Stimulated activated naive CD8-positive, alpha-beta T cell treated with anti-CD3 and anti-CD28 coated beads, Interleukin-15, Interleukin-2, amounts not matched to agents 100 U/mL and 50 U/mL, for 24 hours (primary cell): ENCODE data around the gene SLC25A17.
"Not testable (repeated sequence)": the region's sequence is repeated elsewhere in the genome, so short reads cannot be mapped to it uniquely, and the experiment has no call there.

Experiments used
- ATAC-seq: fragments of 150-1000 bp; cut with Tn5 transposase; one replicate; pipeline ENCODE4 v1.10.0; 2021
- DNase-seq: peaks from one replicate; pipeline ENCODE4 v3.0.0; 2021

SLC25A17 gene

DNA sequence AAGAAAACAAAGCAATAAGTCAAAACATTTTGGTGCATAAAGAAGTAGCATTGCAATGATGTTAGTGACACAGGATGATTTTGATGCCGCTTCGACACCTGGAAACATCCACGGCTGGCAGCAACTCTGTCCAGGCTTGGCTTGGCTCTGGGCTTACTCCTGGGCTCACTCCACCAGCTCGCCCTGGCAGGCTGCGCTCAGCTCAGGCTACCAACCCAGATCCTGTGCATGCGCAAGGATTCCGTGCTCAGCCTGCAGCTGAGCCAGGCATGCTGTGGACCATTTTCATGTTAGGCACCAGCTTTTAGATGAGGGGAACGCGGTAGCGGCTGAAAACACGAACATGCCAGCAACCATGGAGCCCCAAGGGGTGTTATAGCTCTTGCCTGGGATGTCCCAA lies 66.0 kb downstream of the SLC25A17 start:
- ATAC-seq = no peak
- DNase-seq = no peak

DNA sequence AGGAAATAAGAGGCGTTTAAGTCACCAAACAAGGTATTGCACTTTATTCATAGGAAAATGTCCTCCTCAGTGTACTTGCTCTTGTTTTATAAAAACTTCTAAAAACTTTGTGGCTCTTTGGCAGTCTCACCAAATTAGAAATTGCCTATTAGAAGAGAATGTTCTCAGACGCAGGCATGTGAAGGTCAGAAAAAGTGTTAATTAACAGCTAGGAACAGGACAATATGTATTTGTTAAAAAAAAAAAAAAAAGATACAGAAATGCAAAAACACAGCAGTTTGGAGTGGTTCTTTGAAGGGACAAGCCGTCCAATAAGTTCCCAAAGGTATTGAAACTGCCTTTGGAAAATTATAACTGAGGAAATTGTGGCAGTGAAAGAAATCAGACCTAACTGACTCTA lies 67.9 kb downstream of the SLC25A17 start:
- DNase-seq = no peak
- no peak for ATAC-seq

DNA sequence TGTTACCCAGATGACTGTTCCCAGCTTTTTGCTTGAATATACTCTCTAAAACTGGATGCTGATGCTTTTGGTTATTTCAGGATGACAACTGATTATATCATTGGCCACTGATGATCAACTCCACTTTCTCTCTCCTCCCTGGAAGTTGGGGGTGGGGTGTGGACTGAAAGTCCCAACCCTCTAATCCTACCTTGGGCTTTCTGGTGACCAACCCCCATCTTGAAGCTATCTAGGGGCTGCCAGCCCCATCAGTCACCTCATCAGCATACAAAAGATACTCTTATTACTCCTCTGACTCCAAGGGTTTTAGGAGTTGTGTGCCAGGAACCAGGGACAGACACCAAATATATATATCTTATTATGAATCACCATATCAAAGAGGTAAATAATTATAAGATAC lies 69.3 kb downstream of the SLC25A17 start:
- DNase-seq (no peak), ATAC-seq (no peak)

DNA sequence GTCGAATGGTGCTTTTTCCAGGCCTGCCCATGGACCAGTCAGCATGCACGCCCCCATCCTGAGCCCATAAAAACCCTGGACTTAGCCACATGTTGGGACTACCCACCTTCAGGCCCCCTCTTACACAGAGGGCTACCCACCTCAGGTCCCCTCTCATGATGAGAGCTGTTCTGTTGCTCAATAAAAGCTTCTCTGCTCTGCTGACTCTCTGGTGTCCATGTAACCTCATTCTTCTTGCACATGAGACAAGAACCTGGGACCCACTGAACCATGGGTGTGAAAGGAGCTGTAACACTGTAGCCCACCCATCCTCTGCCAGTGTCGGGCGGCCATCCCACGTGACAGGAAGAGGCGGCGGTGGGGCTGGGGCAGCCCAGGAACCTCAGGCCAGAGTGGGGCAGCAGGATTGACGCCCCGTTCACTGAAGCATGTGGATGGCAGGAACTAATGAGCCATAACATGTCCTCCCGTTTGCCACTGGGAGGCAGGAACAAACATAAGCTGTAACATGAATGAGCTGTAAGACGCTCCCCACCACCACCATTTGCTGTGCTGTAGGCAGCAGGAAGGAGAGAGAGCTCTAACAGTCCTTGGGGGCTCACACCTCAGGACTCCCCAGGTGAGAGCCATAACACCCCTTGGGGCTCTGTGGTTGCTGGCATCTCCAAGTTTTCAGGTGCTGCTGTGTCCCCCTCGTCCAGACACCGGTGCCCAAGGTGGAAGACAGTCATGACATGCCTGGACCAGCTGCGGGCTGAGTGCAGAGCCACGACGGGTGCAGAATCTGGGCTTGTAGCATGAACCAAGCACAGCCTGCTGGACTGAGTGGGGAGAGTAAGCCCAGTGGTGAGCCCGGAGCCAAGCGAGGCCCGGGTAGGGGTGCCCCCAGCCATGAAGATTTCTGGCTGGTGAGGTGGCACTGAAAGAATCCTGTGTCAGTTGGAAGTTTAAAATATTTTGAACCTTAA lies 70.5 kb downstream of the SLC25A17 start:
- ATAC-seq = no peak

DNA sequence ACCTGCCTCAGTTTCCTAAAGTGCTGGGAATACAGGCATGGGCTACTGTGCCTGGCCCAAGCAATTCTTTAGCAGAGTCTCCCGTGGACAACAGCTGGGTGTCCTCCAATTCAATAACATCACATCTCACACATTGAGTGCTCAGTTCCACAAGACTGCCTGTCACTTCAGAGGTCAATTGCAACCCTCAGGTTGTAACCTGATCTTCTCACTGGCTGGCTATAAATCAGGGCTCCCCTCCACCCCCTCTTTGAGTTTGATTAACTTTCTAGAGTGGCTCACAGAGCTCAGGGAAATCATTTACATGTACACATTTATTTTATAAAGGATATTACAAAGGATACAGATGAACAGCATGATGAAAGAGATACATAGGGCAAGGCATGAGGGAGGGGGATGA lies 71.8 kb downstream of the SLC25A17 start:
- no peak for ATAC-seq

More for the DNA sequence above, 70.5 kb downstream of the SLC25A17 start:
- no peak for DNase-seq

DNA sequence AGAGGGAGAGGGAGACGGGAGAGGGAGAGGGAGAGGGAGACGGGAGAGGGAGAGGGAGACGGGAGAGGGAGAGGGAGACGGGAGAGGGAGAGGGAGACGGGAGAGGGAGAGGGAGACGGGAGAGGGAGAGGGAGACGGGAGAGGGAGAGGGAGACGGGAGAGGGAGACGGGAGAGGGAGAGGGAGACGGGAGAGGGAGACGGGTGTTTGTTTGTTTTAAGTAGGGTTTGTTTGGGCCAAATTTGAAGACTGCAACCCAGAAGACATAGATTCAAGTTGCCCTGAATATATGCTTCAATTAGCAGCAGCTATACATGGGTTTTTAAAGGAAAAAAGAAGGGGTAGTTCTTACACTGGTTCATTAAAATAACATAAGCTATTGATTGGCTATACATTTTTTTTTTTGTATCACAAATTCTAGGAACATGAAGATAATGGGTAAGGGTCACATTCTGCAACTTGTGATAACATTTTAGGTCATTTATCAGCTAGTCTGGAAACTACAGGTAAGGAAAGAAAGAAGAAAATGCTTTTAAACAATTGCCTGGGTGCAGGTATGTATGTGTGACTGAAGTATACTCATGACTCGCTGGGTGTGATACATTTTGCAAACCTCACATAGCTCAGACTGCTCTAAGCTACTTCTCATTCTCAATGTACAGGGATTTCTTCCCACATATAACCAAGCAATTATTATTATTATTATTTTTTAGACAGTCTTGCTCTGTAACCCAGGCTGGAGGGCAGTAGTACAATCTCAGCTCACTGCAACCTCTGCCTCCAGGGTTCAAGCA lies 72.5 kb downstream of the SLC25A17 start:
- no peak for ATAC-seq
- no peak for DNase-seq

More for the DNA sequence above, 71.8 kb downstream of the SLC25A17 start:
- no peak for DNase-seq

DNA sequence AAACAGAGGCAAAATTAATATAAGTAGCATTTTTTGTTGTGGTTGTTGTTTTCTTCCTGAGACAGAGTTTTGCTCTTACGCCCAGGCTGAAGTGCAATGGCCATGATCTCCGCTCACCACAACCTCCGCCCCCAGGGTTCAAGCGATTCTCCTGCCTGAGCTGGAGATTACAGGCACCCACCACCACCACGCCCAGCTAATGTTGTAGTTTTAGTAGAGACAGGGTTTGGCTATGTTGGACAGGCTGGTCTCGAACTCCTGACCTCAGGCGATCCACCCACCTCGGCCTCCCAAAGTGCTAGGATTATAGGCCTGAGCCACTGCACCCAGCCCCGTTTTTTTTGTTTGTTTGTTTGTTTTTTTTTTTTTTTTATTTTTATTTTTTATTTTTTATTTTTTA lies 75.4 kb downstream of the SLC25A17 start:
- ATAC-seq = no peak
- no peak for DNase-seq

DNA sequence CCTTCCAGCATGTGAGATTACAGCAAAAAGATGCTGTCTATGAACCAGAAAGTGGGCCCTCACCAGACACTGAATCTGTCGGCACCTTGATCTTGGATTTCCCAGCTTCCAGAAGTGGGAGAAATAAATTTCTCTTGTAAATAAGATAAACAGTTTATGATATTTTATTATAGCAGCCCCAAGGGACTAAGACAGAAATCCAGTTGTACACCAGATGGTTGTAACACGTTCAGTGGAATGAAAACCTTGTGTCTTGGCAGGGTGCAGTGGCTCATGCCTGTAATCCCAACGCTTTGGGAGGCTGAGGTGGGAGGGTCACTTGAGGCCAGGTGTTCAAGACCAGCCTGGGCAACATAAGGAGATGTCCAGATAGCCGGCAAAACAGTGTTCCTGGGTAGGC lies 78.0 kb downstream of the SLC25A17 start:
- DNase-seq (no peak), ATAC-seq (no peak)

DNA sequence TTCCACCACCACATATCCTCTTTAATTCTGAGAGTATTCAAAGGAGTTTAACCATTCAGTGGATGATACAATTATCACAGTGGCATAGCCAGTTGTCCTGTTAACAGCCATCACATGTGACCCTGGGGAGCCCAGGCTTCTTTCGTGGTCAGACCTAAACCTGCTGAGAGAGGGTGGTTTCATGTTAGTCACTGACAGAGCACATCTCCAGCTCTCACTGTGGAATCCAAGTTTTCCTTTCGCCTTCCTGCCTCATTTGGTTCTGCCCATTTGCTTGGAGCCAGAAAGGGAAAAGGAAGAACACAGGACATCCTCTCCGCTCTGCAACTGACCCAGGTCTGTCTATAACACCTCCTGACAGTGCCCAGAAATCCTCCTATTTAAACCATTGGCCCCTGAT lies 79.4 kb downstream of the SLC25A17 start:
- no peak for ATAC-seq
- DNase-seq = no peak

DNA sequence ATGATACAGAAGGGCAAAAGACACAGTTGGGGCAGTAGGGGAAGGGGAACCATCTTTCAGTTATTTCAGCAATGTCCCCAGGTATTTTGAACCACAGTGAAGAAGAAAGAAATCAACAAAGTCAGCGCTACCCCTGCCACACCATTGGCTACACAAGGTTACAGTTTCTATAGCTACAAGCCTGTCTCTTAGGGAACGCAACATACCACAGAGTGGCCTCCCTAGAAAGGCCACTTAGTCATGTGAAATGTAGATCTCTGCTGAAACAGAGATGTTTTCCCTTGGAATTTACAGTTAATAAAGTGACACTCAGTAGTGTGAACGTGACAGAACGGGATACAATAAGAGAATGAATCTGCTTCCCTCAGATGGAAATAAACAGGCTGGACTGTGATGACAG lies 85.2 kb downstream of the SLC25A17 start:
- DNase-seq (no peak), ATAC-seq (no peak)

DNA sequence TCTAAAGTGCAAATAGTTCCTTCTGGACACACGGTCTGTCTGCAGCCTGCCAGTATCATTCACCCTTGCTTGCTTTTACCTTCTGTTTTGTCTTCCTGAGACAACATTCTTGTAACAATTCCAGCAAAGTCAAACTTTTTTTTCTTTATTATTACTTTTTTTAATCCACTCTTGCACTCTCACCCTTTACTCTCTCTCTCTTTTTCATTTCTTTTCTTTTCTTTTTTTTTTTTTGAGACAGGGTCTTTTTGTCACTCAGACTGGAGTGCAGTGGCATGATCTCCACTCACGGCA lies 86.2 kb downstream of the SLC25A17 start:
- ATAC-seq = no peak
- no peak for DNase-seq

DNA sequence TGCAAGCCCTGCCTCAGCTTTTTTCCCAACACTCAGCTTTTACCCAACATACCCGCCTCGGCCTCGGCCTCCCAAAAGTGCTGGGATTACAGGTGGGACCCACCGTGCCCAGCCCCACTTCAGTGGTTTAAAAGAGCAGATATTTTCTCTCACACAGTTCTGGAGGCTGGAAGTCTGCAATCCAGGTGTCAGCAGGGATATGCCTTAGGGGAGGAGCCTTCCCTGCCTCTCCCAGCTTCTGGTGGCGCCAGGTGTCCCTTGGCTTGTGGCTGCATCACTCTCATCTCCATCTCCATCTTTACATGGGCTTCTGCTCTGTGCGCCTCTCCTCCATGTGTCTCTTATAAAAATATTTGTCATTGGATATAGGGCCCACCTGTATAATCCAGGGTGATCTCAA lies 89.9 kb downstream of the SLC25A17 start:
- ATAC-seq (no peak), DNase-seq (no peak)

DNA sequence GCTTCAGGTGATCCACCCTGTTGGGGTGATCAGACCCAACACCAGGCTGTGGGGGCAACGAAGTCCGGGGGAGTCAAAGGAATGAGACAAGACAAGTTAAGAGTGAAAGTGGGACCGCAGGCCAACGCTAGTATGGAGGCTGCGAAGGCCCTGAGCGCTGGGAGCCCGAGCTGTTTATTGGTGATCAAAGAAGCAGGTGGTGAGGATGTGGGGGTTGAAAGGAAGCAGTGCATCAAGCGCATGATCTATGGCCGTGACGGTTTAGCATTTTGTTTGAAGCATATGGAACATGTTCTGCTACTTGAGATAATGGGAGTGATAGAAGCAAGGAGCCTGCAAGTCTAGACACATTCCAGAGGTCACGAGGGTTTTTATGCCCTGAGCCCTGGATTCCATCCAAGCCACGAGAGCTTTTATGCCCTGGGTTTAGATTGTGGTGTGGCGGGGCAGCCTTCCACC lies 90.4 kb downstream of the SLC25A17 start:
- ATAC-seq = peak; percentile 42
- DNase-seq = peak; percentile 53

DNA sequence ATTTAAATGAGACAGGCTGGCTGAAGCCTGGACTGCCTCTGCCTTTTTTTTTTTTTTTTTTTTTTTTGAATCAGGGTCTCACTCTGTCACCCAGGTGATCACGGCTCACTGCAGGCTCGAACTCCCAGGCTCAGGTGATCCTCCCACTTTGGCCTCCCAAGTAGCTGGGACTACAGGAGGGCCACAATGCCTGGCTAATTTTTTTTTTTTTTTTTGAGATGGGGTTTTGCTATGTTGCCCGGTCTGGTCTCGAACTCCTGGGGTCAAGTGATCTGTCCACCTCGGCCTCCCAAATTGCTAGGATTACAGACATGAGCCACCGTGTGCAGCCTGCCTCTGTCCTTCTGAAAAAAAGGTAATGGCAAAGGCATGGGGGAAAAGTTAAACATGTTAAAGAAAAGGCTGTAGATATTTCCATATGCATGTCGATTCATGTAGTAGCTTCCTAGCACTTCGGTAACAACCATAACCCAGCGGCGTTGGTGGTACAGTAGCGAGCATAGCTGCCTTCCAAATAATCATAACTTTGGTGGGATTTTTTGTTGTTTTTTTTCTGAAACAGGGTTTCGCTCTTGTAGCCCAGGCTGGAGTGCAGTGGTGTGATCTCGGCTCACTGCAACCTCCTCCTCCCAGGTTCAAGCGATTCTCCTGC lies 91.1 kb downstream of the SLC25A17 start:
- DNase-seq (no peak), ATAC-seq (no peak)

DNA sequence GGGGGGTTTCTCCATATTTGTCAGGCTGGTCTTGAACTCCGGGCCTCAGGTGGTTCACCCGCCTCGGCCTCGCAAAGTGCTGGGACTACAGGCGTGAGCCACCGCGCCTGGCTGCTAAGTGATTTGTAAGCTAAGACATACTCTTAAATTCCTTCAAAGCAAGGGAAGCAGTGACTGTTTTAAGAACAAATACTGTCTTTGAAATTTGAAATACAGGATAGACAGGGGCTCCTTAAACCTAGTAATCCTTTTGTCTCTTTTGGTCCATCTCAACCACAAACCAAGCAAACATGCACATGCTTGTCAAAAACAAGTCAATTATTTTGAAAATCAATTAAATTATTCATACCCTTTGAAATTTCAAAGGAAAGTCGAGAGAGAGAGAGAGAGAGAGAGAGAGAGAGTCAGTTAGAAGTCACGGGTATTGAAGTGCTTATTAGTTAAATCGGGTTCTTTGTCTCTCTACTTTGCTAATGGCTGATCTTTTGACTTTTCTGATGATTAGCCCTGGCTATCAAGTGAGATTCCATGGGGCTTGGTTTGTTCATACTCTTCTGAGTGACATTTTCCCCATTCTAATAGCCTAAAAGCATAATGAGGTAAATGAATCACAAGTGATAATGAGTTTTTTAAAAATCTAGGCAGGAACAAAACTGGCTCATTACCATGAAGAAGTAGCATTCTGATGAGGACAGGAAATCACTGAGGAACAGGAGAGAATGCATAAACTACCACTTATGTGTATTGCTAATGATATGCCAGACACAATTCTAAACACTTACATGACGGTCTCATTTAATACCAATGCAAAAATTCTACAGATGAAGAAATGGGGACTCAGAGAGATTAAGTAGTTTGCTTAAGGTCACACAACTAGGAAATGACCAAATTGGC lies 91.8 kb downstream of the SLC25A17 start:
- DNase-seq (no peak), ATAC-seq (peak; percentile 37)

DNA sequence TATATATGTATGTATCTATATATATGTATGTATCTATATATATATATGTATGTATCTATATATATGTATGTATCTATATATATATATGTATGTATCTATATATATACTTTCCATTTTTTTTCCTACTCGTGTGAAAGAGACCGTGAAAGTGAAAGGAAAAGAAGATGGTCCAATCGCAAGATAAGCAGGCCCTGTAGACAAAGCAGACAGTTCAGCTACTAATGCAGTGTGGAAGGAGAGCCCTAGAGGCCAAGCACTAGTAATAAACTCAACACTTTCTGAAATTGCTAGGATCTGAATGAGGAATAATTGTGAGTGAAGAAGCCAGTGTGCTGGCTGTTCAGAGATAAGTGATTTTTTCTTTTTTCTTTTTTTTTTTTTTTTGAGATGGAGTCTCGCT lies 92.6 kb downstream of the SLC25A17 start:
- DNase-seq = no peak
- ATAC-seq = peak; percentile 71

DNA sequence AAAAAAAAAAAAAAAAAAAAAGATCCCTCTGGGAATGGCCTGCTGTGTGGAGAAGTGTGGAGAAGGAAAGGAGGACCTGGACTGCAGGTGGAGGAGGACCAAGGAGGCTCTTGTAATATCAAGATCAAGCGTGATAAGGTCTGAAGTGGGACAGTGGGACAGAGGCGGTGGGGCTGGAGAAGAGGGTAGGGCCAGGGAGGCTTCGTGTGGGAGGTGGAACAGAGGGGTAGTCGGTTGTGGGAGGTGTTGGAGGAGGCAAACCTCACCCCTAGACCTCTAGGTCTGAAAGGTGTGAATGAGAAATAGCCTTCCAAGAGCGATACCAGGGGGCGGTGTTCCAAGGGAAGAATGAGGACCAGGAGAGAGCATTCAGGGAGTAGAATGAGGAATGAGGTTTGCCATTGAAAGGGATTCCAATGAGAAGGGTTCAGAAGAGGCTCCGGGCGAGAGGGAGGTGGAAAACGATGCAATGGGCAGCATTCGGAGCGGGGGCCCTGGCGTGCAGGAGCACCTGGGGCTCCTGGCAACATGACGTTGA lies 95.7 kb downstream of the SLC25A17 start:
- ATAC-seq = no peak
- DNase-seq = no peak

DNA sequence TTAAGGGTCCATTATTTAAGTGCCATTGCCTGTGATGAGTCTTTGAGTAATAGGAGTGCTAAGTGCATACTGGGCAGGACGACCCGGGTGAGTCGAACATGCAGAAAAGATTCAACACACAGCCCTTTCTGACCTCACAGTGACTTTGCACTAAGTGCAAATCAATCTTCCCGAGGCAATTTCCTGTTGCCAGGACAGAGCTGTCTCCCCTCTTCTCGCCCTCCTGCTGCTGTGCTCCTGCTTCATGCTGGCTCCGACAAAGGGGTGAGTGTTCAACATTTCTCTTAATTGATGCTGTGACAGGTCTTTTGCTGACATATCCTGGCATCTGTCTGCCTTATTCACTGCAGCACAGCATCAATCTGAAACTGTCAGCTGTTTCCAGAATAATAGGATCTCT lies 97.9 kb downstream of the SLC25A17 start:
- DNase-seq (no peak), ATAC-seq (no peak)

DNA sequence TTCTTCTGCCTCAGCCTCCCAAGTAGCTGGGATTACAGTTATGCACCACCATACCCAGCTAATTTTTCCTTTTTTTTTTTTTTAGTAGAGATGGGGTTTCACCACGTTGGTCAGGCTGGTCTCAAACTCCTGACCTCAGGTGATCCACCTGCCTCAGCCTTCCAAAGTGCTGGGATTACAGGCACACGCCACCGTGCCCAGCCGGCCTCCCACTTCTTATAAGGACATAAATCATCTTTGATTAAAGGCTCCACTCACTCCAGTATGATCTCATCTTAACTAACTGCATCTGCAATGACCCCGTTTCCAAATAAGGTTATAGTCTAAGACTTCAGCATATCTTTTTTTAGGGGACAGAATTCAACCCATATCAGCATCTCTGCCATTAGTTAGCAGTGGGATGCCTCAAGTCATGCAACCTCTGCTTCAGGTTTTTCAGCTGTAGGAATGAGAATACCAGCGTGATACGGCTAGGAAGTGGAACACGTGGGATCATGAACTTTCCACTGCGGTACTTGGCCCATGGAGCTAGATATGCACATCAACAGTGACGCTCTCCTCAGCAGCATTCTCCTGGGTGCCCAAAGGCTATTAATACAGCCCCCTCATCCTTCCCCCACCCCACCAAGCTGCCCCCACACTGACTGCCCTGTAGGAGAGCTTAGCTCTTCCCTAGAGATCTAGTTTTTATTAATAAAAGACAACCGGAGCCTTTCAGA lies 98.4 kb downstream of the SLC25A17 start:
- no peak for DNase-seq
- no peak for ATAC-seq

DNA sequence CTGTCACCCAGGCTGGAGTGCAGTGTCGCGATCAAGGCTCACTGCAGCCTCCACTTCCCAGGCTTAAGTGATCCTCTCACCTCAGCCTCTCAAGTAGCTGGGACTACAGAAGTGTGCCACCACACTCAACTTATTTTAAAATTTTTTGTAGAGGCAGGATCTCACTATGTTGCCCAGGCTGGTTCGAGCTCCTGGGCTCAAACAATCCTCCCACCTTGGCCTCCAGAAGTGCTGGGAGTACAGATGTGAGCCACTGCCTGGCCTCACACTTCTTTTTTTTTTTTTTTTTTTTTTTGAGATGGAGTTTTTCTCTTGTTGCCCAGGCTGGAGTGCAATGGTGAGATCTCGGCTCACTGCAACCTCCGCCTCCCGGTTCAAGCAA lies 99.0 kb downstream of the SLC25A17 start:
- ATAC-seq, DNase-seq: not testable (repeated sequence)
